ENCODE measurements around the gene M1AP.
"Not testable (repeated sequence)": the region's sequence is repeated elsewhere in the genome, so short reads cannot be mapped to it uniquely, and the experiment has no call there.

Gene M1AP

DNA sequence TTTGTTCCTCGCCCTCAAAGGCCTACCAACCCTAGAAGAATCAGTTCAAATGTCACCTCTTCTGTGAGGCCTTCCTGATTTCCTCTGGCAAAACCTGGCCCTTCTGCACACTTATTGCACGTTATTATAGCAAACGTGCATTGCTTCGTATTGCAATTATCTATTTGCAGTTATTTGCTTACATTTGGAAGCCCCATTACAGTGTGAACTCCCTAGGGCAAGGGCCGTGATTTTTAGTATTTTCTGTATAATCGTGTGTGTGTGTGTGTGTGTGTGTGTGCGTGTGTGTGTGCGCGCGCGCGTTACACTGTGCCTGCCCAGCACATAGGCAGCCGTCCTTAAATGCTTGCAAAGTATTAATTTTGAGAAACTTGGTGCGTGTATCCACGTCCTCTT, 5.5 kb upstream of the M1AP start:
- peak; percentile 10 for DNase-seq

GRCh38 chr2:74646834-74647482, 1.2 kb downstream of the M1AP start:
- DNase-seq: no peak

DNA sequence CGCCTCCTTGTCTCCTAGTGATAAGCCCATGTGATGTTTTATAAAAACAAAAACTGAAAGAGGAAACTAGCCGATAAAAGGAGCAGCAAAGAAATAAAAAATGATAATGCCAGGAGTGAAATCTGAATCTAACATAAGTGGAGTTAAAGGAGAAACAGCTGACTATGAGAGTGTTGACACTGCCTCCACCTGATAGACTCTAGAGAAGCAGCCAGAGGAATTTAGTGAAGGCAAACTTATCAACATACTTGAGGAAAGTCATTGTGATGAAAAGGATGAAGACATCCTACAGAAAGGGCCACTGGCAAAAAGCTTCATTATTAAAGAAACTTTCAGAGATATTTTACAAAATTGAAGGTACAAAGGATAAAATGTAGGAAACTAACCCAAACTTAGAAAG, 1.9 kb downstream of the M1AP start:
- no peak for DNase-seq

- no peak for DNase-seq
Measured at GRCh38 chr2:74645344-74645743, 2.8 kb downstream of the M1AP start.

DNA sequence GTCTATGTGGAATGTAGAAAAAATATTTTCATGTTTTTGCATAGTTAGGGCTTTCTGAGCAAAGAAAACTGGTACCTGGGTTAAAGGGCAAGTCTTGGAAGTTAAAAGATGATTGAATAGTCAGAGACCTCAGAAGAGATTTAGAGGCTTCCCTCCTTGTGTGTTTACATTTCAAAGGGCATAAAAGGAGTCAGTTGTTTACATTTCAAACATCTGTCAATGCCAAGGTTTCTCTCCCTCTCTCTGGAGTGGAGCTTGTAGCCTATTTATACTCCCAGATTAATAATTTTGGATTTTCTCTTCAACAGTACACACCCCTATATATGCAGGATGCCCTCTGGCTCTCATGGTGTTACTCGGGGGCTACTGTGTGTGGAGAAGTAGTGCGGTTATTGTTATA, 8.6 kb downstream of the M1AP start:
- DNase-seq: peak; percentile 9

DNA sequence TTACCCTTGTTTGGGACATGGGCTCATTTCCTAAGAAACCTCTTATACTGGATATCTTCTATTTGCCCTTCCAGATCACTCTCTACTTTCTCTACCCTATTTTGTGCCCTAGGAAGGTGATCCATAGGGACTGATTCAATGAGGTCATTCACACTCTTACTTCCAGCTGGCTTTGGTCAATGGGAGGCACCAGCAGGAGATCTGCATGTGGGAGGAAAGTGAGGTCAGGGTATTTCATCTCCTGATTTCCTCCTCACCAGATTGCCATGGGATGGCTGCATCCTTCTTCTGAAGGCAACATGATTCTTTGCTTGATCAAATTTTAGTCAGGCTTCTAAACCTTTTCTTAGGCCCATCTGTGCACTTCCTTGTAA, 15.2 kb downstream of the M1AP start:
- DNase-seq: peak; percentile 1

- DNase-seq: no peak
Measured at GRCh38 chr2:74632209-74632938, 15.8 kb downstream of the M1AP start.

DNA sequence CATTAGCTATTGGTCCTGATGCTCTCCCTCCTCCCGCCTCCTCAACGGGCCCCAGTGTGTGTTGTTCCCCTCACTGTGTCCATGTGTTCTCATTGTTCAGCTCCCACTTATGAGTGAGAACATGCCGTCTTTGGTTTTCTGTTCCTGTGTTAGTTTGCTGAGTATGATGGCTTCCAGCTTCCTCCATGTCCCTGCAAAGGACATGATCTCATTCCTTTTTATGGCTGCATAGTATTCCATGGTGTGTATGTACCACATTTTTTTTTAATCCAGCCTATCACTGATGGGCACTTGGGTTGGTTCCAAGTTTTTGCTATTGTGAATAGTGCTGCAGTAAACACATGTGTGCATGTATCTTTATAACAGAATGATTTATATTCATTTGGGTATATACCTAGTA, 17.7 kb downstream of the M1AP start:
- not testable (repeated sequence) for DNase-seq

DNA sequence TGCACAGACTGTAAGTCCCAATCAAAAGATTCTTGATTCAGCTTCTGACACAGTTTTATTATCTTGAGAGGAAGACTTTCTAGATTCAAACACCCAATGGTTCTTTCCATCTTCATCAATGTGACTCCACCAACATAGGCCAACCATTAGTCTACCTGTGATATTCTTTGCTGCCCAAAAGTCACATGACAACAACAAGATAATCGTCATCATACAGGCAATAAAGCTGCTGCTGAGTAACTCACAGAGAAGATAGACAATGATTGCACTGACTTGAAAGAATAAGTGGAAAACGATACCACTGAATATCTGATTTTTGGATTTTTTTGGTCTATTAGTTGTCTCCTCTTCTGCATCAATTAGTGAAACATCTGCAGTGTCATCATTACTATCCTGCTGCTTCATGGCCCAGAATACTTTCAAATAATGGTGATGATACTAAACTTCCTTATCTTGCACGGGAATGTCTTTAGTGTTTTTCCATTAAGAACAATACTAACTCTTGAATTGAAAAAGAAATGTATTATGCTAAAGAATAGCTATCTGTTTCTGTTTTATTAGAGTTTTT, 19.5 kb downstream of the M1AP start:
- no peak for DNase-seq

GRCh38 chr2:74625658-74626425, 22.3 kb downstream of the M1AP start:
- DNase-seq: no peak

- DNase-seq: no peak
Measured at GRCh38 chr2:74620671-74621070, 27.5 kb downstream of the M1AP start.

- DNase-seq: no peak
Measured at GRCh38 chr2:74619651-74620297, 28.4 kb downstream of the M1AP start.

- DNase-seq: no peak
Measured at GRCh38 chr2:74618410-74619083, 29.6 kb downstream of the M1AP start.

- DNase-seq: no peak
Measured at GRCh38 chr2:74617122-74617521, 31.0 kb downstream of the M1AP start.

DNA sequence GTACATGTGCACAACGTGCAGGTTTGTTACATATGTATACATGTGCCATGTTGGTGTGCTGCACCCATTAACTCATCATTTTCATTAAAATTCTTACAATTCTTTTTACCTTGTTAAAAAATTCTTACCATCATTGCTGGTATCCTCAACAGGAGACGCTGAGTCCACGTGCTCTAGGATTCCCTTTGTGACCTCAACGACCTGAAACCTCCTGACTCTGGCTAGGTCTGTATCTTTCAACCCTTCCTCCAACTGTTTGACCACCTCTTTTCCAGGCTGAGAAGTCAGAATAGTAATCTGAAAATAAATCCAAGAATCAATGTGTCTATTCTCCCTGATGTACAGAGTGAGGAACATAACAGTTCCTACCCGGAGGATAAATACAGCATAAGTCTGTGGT, 41.2 kb downstream of the M1AP start:
- no peak for DNase-seq

GRCh38 chr2:74603282-74604000, 44.7 kb downstream of the M1AP start:
- DNase-seq: no peak

DNA sequence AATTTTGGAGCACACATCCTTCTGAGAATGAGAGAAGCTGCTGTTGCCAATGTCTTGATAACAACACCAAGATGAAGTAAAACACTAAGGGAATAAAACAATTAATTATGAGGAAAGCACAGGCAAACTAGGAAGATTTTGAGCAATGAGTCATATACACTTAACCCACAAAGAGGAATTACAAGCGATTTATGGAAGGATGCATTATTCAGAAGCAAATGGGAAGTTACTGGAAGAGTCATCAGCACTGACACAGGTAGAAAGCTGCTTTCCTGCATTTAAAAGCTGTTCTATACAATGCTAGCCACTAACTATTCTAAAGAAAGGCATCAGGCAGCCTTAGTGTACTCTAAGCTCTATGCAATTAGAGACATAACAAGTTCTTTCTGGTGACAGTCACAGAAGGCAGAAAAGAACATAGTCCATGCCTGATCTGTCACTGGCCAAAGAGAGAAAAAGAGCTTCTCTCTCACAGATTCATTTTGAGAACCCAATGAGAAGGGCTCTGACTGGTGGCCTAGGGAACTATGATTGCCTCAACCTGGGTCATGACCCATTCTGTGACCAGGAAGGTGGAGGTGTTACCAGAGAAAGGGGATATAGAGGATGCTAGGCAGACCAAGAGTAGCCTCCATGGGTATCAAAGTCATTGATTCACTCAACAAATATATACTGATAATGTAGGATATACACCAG, 45.4 kb downstream of the M1AP start:
- no peak for DNase-seq

DNA sequence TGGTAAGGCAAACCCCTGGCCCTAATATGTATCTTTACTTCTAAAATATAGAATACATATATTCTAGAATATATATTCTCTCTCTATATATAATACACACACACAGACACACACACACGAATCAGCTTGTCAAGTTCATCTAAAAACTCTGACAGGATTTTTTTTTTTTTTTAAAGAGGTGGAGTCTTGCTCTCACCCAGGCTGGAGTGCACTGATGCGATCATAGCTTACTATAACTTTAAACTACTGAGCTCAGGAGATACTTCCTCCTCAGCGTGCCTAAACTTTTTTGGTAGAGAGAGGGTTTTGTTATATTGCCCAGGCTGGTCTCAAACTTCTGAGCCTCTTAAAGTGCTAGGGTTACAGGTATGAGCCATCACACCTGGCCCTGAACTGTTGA, 48.5 kb downstream of the M1AP start:
- no peak for DNase-seq

GRCh38 chr2:74597410-74597809, 50.7 kb downstream of the M1AP start:
- no peak for DNase-seq

GRCh38 chr2:74596584-74596983, 51.5 kb downstream of the M1AP start:
- no peak for DNase-seq
